Hepatocyte (in vitro differentiated cells): ENCODE data around the gene FRMD4B.

ENCODE experiments used
- CTCF ChIP-seq: fragments of 200-600 bp; sonication (generic); IDR thresholded peaks from 2 replicates; pipeline ENCODE4 v1.5.1; 2016; ENCODE audit warnings: antibody characterized with exemption, mild to moderate bottlenecking; ENCODE audit not compliant: poor library complexity
- EZH2 ChIP-seq: fragments of 200-600 bp; sonication (generic); IDR thresholded peaks from 2 replicates; pipeline ENCODE4 v1.6.1; 2016; ENCODE audit warnings: antibody characterized with exemption, mild to moderate bottlenecking, borderline replicate concordance

- TF ChIP-seq CTCF (no peak), EZH2 (no peak)
These were observed 23.9 kb upstream of the FRMD4B start for GRCh38 chr3:69409831-69410230.
